HEK293 (cell line): ENCODE data around the gene ARF3.
A peak's percentile ranks its signal among the peaks of the same experiment; 100 is the strongest.

Source experiments
- CTCF ChIA-PET: fragments of 350-600 bp; formaldehyde crosslinking; extraction: SDS; loops from one replicate; lab custom pipeline; 2021; ENCODE audit warnings: antibody characterized with exemption; lab: Yijun Ruan, JAX
- POLR2A ChIA-PET: fragments of 300-600 bp; formaldehyde crosslinking; extraction: SDS; loops from one replicate; lab custom pipeline; 2020; ENCODE audit warnings: antibody characterized with exemption, inconsistent platforms; lab: Yijun Ruan, JAX
- H3K27ac ChIP-seq: fragments of 200-500 bp; sonication (Bioruptor generic); 2 replicates; pipeline ENCODE4 v1.5.1; 2014; ENCODE audit warnings: low read depth, low read length, control low read depth, inconsistent platforms; ENCODE audit errors: extremely low read depth
- H3K36me3 ChIP-seq, 2 experiments: fragments of 200-500 bp in 1 of 2; sonication (Bioruptor generic) in 1 of 2; 1 replicate in 1 of 2; 2 replicates in 1 of 2; pipeline ENCODE4 v1.5.1; 2014 to 2017; ENCODE audit warnings: inconsistent platforms in 2 of 2, low read length in 2 of 2; ENCODE audit not compliant: control insufficient read depth in 2 of 2, insufficient read depth in 1 of 2
- H3K4me1 ChIP-seq: fragments of 200-500 bp; sonication (Bioruptor generic); 2 replicates; pipeline ENCODE4 v1.5.1; 2014; ENCODE audit warnings: mild to moderate bottlenecking, low read length, inconsistent platforms; ENCODE audit not compliant: control insufficient read depth, insufficient read depth
- H3K4me3 ChIP-seq: 2 replicates; pipeline ENCODE4 v1.5.1; 2011; ENCODE audit warnings: low read depth, mild to moderate bottlenecking, control low read depth, low read length, moderate library complexity
- H3K9me3 ChIP-seq: fragments of 200-500 bp; sonication (Bioruptor generic); 2 replicates; pipeline ENCODE4 v1.5.1; 2014; ENCODE audit warnings: low read depth, low read length, inconsistent platforms; ENCODE audit not compliant: control insufficient read depth, insufficient read depth
- BCL11A ChIP-seq: fragments of 450-650 bp; formaldehyde crosslinking; IDR thresholded peaks from 2 replicates; pipeline ENCODE4 v1.5.1; 2016; ENCODE audit warnings: low read depth, missing biosample characterization, missing genetic modification characterization
- EGR2 ChIP-seq: fragments of 450-650 bp; formaldehyde crosslinking; IDR thresholded peaks from 2 replicates; pipeline ENCODE4 v1.5.1; 2016; ENCODE audit warnings: low read depth, missing biosample characterization, missing genetic modification characterization
- FEZF1 ChIP-seq: fragments of 450-650 bp; formaldehyde crosslinking; IDR thresholded peaks from 2 replicates; pipeline ENCODE4 v1.5.1; 2016; ENCODE audit warnings: missing biosample characterization, missing genetic modification characterization
- KLF16 ChIP-seq: fragments of 450-650 bp; formaldehyde crosslinking; IDR thresholded peaks from 2 replicates; pipeline ENCODE4 v1.5.1; 2017; ENCODE audit warnings: missing biosample characterization, missing genetic modification characterization
- KLF7 ChIP-seq: fragments of 450-650 bp; formaldehyde crosslinking; IDR thresholded peaks from 2 replicates; pipeline ENCODE4 v1.5.1; 2016; ENCODE audit warnings: missing biosample characterization, missing genetic modification characterization, borderline replicate concordance
- KLF9 ChIP-seq: fragments of 450-650 bp; formaldehyde crosslinking; IDR thresholded peaks from 2 replicates; pipeline ENCODE4 v1.5.1; 2016; ENCODE audit warnings: missing biosample characterization, missing genetic modification characterization, low read depth
- MEIS1 ChIP-seq: sonication (generic); formaldehyde crosslinking; IDR thresholded peaks from 2 replicates; pipeline ENCODE4 v1.8.1; 2022; ENCODE audit warnings: missing genetic modification reagents, mild to moderate bottlenecking, borderline replicate concordance
- RBAK ChIP-seq: fragments of 450-650 bp; formaldehyde crosslinking; IDR thresholded peaks from 2 replicates; pipeline ENCODE4 v1.5.1; 2016; ENCODE audit warnings: missing biosample characterization, missing genetic modification characterization
- SETDB1 ChIP-seq: IDR thresholded peaks from one replicate; pipeline ENCODE4 v1.6.1; 2017; ENCODE audit warnings: mild to moderate bottlenecking, low read length, moderate library complexity, mixed read lengths; ENCODE audit not compliant: insufficient read length
- ZBTB10 ChIP-seq: fragments of 450-650 bp; formaldehyde crosslinking; IDR thresholded peaks from 2 replicates; pipeline ENCODE4 v1.5.1; 2016; ENCODE audit warnings: missing biosample characterization, missing genetic modification characterization
- ZFHX2 ChIP-seq: fragments of 450-650 bp; formaldehyde crosslinking; conservative IDR thresholded peaks from 2 replicates; pipeline ENCODE4 v1.5.1; 2016; ENCODE audit warnings: missing biosample characterization, missing genetic modification characterization
- ZFP37 ChIP-seq: fragments of 450-650 bp; formaldehyde crosslinking; IDR thresholded peaks from 2 replicates; pipeline ENCODE4 v1.5.1; 2016; ENCODE audit warnings: missing biosample characterization, missing genetic modification characterization
- ZNF174 ChIP-seq: fragments of 450-650 bp; formaldehyde crosslinking; IDR thresholded peaks from 2 replicates; pipeline ENCODE4 v1.5.0; 2017; ENCODE audit warnings: missing biosample characterization, mild to moderate bottlenecking, missing genetic modification characterization
- ZNF221 ChIP-seq: fragments of 450-650 bp; formaldehyde crosslinking; IDR thresholded peaks from 2 replicates; pipeline ENCODE4 v1.5.1; 2017; ENCODE audit warnings: missing biosample characterization, missing genetic modification characterization, borderline replicate concordance
- ZNF335 ChIP-seq: fragments of 450-650 bp; formaldehyde crosslinking; conservative IDR thresholded peaks from 2 replicates; pipeline ENCODE4 v1.5.1; 2016; ENCODE audit warnings: missing biosample characterization, missing genetic modification characterization
- ZNF350 ChIP-seq: fragments of 450-650 bp; formaldehyde crosslinking; IDR thresholded peaks from 2 replicates; pipeline ENCODE4 v1.5.0; 2017; ENCODE audit warnings: missing biosample characterization, mild to moderate bottlenecking, missing genetic modification characterization
- ZNF398 ChIP-seq: fragments of 450-650 bp; formaldehyde crosslinking; IDR thresholded peaks from 2 replicates; pipeline ENCODE4 v1.5.1; 2017; ENCODE audit warnings: missing biosample characterization, missing genetic modification characterization
- ZNF529 ChIP-seq: fragments of 450-650 bp; formaldehyde crosslinking; IDR thresholded peaks from 2 replicates; pipeline ENCODE4 v1.5.1; 2017; ENCODE audit warnings: missing genetic modification characterization, missing biosample characterization; ENCODE audit not compliant: insufficient replicate concordance
- ZNF558 ChIP-seq: fragments of 450-650 bp; formaldehyde crosslinking; IDR thresholded peaks from 2 replicates; pipeline ENCODE4 v1.5.1; 2016; ENCODE audit warnings: missing biosample characterization, missing genetic modification characterization
- ZNF621 ChIP-seq: fragments of 450-650 bp; formaldehyde crosslinking; IDR thresholded peaks from 2 replicates; pipeline ENCODE4 v1.5.1; 2017; ENCODE audit warnings: missing biosample characterization, missing genetic modification characterization
- ZNF701 ChIP-seq: fragments of 450-650 bp; formaldehyde crosslinking; IDR thresholded peaks from 2 replicates; pipeline ENCODE4 v1.5.1; 2016; ENCODE audit warnings: missing biosample characterization, missing genetic modification characterization
- ZSCAN4 ChIP-seq: fragments of 450-650 bp; formaldehyde crosslinking; IDR thresholded peaks from 2 replicates; pipeline ENCODE4 v1.5.1; 2017; ENCODE audit warnings: missing biosample characterization, missing genetic modification characterization

ARF3 gene

GRCh38 chr12:48998497-48999353 lies 41.4 kb upstream of the ARF3 start:
- POLR2A ChIA-PET = interaction anchor here (1.8 to 1.9 kb wide), 2 partner anchors 11 to 55 kb away, joined by 4 to 5 read pairs; no protein-coding TSS in a partner anchor

GRCh38 chr12:48997719-48998496 lies 40.6 kb upstream of the ARF3 start:
- H3K4me3 ChIP-seq = no peak overlapping the region
- TF ChIP-seq ZNF174 (tag by site-specific recombination) = no peak
- TF ChIP-seq ZNF350 (tag by site-specific recombination) = no peak
- TF ChIP-seq ZFP37 (tag by site-specific recombination) = no peak
- TF ChIP-seq ZNF398 (tag by site-specific recombination) = no peak
- TF ChIP-seq RBAK (tag by site-specific recombination) = no peak
- TF ChIP-seq KLF16 (tag by site-specific recombination) = no peak
- TF ChIP-seq ZNF221 = no peak
- TF ChIP-seq SETDB1 = no peak
- no peak for TF ChIP-seq ZNF621
- TF ChIP-seq ZNF701 (tag by site-specific recombination) = no peak

More at GRCh38 chr12:48998497-48999353, 41.4 kb upstream of the ARF3 start:
- no peak overlapping the region; the same call in 1 of the 2 replicates for H3K4me3 ChIP-seq
- no peak for TF ChIP-seq KLF7
- TF ChIP-seq MEIS1 = no peak
- no peak for TF ChIP-seq ZNF335 (tag by site-specific recombination)
- no peak for TF ChIP-seq ZNF529
- TF ChIP-seq ZNF558 (tag by site-specific recombination) = no peak
- TF ChIP-seq ZSCAN4 (tag by site-specific recombination) = peak; percentile 77
- TF ChIP-seq BCL11A = 0 out of 2 replicates have a peak, but pooled peaks have one; percentile 28
- peak; percentile 21; the same call in 1 of the 2 replicates for TF ChIP-seq EGR2 (tag by site-specific recombination)
- 0 out of 2 replicates have a peak, but pooled peaks have one; percentile 52 for TF ChIP-seq ZBTB10
- TF ChIP-seq FEZF1 = no peak
- TF ChIP-seq ZFHX2 (tag by site-specific recombination) = peak; percentile 80
- 0 out of 2 replicates have a peak, but pooled peaks have one; percentile 11 for TF ChIP-seq KLF9 (tag by site-specific recombination)
- TF ChIP-seq ZNF398 (tag by site-specific recombination) = 0 out of 2 replicates have a peak, but pooled peaks have one; percentile 33
- H3K4me1 ChIP-seq = peaks cover 6% of the 10 kb centered on the region
- CTCF ChIA-PET = interaction anchor here (0.6 to 5.7 kb wide), 11 partner anchors 11 to 108 kb away, joined by 3 to 37 read pairs (median 3); a partner anchor contains a TSS
- H3K27ac ChIP-seq = no peak overlapping the region
- H3K36me3 ChIP-seq = peaks cover 5 to 38% of the 10 kb centered on the region in 2 experiments; a peak in 2 of 3 replicates
- no peaks in the 10 kb centered on the region for H3K9me3 ChIP-seq

More at GRCh38 chr12:48997719-48998496, 40.6 kb upstream of the ARF3 start:
- Histone ChIP-seq H3K4me1 (peaks cover 6% of the 10 kb centered on the region), H3K27ac (no peak overlapping the region), H3K36me3 (peaks cover 5 to 30% of the 10 kb centered on the region in 2 experiments; a peak in 2 of 3 replicates), H3K9me3 (no peaks in the 10 kb centered on the region)
- CTCF ChIA-PET = interaction anchor here (0.6 to 5.7 kb wide), 14 partner anchors 10 to 152 kb away, joined by 3 to 53 read pairs (median 4); partner anchors contain the start of genes FKBP11 and PRKAG1
- POLR2A ChIA-PET = interaction anchor here (1.9 kb wide), 1 partner anchor 54 kb away, joined by 4 read pairs; no protein-coding TSS in a partner anchor
